GM12874 (cell line): ENCODE data around the gene VAV3.

Source experiments
- TF ChIP-seq, protein P1 (sequence below): IDR thresholded peaks from 2 replicates; pipeline ENCODE4 v1.5.1; 2011; ENCODE audit warnings: low read depth, mild to moderate bottlenecking, control low read depth, low read length, moderate library complexity; ENCODE audit not compliant: insufficient read depth

The VAV3 gene

GRCh38 chr1:107679411-107679953, 285.5 kb downstream of the VAV3 start:
- TF ChIP-seq, protein P1, sequence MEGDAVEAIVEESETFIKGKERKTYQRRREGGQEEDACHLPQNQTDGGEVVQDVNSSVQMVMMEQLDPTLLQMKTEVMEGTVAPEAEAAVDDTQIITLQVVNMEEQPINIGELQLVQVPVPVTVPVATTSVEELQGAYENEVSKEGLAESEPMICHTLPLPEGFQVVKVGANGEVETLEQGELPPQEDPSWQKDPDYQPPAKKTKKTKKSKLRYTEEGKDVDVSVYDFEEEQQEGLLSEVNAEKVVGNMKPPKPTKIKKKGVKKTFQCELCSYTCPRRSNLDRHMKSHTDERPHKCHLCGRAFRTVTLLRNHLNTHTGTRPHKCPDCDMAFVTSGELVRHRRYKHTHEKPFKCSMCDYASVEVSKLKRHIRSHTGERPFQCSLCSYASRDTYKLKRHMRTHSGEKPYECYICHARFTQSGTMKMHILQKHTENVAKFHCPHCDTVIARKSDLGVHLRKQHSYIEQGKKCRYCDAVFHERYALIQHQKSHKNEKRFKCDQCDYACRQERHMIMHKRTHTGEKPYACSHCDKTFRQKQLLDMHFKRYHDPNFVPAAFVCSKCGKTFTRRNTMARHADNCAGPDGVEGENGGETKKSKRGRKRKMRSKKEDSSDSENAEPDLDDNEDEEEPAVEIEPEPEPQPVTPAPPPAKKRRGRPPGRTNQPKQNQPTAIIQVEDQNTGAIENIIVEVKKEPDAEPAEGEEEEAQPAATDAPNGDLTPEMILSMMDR, result no peak

- TF ChIP-seq, protein P1, result no peak
These were observed 286.0 kb downstream of the VAV3 start for GRCh38 chr1:107678993-107679392.

DNA sequence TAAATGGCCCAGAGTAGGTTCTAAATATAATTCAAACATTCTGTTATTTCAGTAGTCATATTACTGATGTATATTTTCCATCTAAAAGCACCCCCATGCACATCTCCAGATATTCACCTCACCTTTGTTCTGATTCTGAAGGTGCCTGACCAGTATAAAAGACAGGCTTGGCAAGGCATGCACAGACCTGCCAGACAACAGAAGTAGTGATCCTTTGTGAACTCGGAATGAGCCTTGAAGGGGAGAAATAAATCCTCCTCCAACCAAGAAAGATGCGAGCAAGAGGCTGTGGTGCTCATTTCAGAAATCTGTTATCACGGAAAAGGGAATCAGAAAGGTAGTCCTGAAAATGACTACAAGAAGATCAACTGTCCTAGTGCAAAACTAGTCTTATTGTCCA, 287.3 kb downstream of the VAV3 start:
- TF ChIP-seq, protein P1, result no peak

- TF ChIP-seq, protein P1, result no peak
These were observed 290.5 kb downstream of the VAV3 start for GRCh38 chr1:107674486-107674885.

DNA sequence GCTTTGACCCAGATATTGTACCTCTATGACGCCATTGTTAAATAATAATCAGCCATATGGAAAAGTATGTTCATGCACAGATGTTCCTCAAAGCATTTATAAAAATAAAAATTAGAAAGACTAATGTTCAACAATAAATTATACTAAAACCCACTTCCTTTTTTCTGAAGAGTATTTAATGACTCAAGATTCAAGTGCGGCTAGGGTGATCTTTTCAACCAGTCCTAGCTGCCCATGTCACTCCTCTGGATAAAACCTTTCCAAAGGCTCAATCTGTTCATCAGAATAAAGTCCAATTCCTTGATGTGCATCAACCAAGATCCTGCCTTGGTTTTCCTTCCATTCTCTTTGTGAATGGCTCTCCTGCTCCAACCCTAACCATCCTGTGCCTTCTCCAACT, 292.0 kb downstream of the VAV3 start:
- TF ChIP-seq, protein P1, result no peak

DNA sequence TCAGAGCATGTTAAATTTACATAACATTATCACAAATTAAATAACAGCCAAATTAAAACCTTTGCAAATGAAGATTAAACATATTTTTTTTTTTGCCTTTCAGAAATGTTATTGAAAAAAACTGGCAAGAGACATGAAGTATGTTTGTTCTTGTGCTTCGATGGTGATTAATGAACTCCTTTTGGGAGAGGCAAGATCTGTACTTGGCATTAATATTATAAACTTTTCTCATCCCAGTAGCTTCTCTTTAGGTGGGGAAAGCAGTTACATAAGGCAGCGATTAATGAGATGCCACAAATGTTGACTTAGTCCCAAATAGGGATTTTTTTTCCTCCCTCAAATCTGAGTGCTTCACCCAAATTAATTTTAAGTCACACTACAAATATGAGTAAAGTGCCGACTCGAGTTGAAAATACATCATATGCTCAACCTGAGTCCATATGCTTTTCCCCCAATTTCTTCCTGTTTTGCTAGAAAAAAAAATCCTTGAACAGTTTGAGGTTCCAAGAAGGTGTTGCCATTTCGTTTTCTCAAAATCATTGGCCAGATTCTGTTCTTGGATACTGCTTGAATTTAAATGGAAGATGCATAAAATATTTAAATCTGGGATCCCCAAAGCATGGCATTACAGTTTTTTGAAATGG, 294.5 kb downstream of the VAV3 start:
- TF ChIP-seq, protein P1, result no peak

- TF ChIP-seq, protein P1, result no peak
These were observed 295.0 kb downstream of the VAV3 start for GRCh38 chr1:107669996-107670395.
